ENCODE measurements around the gene SLC6A9.

SLC6A9 gene

DNA sequence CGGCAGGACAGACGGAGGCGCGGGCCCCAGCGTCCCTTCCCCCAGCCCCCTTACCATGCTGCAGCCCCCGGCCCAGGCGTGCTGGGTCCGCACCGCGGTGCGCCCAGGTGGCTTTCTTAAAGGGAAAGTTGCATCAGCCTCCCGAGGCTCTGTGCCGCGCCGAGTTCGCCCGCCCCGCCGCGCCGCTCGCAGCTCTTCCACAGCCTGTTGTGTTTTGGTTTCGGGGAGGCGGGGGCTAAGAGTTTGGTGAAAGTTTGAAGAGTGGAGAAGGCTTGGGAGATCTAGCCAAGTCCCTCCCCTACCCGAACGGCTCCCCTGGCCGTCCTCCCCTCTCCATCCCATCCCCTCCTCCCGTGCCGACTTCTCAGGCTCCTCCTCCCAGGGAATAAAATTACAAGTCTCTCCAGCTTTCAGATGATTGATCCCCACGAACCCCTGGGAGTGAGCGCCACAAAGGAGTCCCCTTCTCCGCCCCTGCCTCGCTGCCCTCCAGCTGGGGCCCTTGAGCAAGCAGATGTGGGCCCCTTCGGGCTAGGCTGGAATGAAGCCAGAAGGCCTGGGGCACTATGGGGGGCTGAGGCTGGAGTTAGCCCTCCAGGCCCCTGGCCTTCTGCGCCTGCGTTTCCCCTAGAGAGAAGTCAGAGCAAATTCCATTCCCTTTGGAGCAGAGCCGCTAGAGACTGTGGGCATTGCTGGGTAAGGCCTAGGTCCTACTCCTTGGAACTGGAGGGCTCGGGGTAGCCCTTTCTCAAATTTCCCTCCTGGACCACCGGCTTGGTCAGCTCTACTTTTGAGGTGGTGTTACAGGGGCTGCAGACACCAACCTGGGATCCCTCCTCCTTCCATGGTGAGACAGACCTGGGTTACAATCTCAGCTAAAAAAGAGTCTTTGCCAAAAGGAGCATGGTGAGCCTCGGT lies at the start of gene SLC6A9:
Gene SLC6A9, minus strand, starts transcription at position 211 of the 918 bp plus-strand sequence. CDS start 7,185 bp downstream, outside the sequence.
- H3K4me3 ChIP-seq (ENCODE audit: low read depth, low read length): peak within 1 kb of the TSS; percentile 72
- DNase-seq (ENCODE audit: low read depth): no peak
- TF ChIP-seq, protein P1, sequence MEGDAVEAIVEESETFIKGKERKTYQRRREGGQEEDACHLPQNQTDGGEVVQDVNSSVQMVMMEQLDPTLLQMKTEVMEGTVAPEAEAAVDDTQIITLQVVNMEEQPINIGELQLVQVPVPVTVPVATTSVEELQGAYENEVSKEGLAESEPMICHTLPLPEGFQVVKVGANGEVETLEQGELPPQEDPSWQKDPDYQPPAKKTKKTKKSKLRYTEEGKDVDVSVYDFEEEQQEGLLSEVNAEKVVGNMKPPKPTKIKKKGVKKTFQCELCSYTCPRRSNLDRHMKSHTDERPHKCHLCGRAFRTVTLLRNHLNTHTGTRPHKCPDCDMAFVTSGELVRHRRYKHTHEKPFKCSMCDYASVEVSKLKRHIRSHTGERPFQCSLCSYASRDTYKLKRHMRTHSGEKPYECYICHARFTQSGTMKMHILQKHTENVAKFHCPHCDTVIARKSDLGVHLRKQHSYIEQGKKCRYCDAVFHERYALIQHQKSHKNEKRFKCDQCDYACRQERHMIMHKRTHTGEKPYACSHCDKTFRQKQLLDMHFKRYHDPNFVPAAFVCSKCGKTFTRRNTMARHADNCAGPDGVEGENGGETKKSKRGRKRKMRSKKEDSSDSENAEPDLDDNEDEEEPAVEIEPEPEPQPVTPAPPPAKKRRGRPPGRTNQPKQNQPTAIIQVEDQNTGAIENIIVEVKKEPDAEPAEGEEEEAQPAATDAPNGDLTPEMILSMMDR (IDR thresholded peaks at IDR 0.05; ENCODE audit: low read depth, low read length, missing control alignments): no peak

DNA sequence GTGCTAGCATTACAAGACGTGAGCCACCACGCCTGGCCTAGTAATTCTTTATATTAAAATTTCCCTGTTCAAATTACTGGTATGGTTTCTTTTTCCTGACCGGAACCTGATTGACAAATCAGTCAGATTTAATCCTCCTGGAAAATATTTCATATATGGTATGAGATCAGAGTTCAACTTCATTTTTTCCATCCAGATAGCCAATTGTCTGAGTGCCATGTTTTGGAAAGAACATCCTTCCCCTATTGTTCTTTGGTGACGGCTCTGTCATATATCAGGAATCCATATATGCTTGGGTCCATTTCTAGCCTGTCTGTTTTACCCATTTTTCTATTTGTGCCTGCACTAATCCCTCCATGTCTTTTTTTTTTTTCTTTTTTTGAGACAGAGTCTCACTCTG lies 48.3 kb upstream of the SLC6A9 start:
- DNase-seq (ENCODE audit: low read depth): no peak
- TF ChIP-seq, protein P1 (IDR thresholded peaks at IDR 0.05; ENCODE audit: low read depth, low read length, missing control alignments): no peak
- no peak overlapping the region for H3K4me3 ChIP-seq (ENCODE audit: low read depth, low read length)

DNA sequence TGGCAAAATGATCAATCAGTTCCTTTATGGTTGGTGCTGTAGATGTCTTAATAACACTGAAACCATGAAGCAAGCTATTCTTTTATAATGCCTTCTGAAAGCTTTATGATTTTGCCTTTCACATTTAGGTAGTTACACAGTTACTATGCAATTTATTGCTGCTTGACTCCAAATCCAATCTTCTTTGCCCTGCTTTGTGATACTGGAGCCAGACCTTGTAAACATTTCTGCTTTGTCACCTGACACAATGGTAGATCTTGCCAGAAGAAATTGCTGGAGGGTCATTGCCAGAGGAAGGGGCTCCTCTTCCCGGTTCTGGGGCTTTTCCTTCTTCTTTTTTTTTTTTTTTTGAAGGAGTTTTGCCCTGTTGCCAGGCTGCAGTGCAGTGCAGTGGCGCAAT lies 46.8 kb upstream of the SLC6A9 start:
- no peak for DNase-seq (ENCODE audit: low read depth)
- TF ChIP-seq, protein P1 (IDR thresholded peaks at IDR 0.05; ENCODE audit: low read depth, low read length, missing control alignments): no peak
- H3K4me3 ChIP-seq (ENCODE audit: low read depth, low read length): no peak overlapping the region

DNA sequence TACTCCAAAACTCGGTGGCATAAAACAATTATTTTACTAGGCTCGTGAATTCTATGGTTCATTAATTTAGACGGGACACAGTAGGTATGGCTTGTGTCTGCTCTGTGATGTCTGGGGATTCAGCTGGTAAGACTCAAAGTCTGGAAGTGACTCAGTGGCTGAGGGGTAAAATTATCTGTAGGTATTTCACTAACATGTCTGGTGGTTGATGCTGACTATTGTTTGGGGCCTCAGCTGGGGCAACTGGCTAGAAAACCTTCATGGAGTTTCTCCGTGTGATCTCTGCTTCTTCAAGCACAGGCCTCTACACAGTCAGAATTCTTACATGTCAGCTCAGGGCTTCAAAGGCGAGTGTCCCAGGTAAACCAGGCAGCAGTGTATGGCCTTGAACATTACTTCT lies 46.2 kb upstream of the SLC6A9 start:
- no peak overlapping the region for H3K4me3 ChIP-seq (ENCODE audit: low read depth, low read length)
- TF ChIP-seq, protein P1 (IDR thresholded peaks at IDR 0.05; ENCODE audit: low read depth, low read length, missing control alignments): no peak
- no peak for DNase-seq (ENCODE audit: low read depth)

DNA sequence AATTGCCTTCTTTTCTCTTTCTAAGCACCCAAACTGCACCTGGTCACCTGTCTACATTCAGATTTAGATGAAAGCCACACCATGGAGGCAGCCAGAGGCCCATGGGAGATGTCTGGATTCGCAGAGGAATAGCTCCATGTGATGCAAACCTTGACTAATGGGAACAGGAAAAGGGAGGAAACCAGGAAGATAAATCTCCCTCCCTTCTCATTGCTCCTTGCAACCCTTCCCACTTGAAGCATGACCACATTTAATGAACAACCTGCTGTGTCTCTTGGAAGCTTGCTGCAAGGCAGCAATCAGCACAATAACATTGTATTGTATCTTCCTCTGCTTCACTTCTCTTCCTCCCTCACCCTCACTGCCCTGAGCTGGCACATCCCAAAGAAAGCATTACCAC lies 44.8 kb upstream of the SLC6A9 start:
- no peak overlapping the region for H3K4me3 ChIP-seq (ENCODE audit: low read depth, low read length)
- TF ChIP-seq, protein P1 (IDR thresholded peaks at IDR 0.05; ENCODE audit: low read depth, low read length, missing control alignments): no peak
- no peak for DNase-seq (ENCODE audit: low read depth)

DNA sequence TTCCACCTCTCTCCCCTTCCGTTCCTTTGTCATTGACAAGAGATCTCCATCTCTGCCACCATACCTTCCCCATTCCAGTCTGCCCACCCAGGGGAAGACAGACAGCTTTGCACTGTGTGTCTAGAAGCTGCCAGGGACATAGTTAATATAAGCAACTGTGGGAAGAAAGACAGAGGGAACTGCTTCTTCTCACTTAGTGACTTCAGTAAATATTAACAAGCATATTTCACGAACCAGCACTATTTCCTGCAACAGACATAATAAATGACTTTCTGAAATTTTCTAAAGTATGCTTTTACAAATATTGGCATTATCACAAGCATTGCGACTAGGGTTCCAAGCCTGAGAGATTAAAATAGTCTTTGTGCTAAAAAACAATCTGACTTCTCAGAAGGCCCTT lies 43.2 kb upstream of the SLC6A9 start:
- DNase-seq (ENCODE audit: low read depth): no peak
- TF ChIP-seq, protein P1 (IDR thresholded peaks at IDR 0.05; ENCODE audit: low read depth, low read length, missing control alignments): no peak
- no peak overlapping the region for H3K4me3 ChIP-seq (ENCODE audit: low read depth, low read length)

DNA sequence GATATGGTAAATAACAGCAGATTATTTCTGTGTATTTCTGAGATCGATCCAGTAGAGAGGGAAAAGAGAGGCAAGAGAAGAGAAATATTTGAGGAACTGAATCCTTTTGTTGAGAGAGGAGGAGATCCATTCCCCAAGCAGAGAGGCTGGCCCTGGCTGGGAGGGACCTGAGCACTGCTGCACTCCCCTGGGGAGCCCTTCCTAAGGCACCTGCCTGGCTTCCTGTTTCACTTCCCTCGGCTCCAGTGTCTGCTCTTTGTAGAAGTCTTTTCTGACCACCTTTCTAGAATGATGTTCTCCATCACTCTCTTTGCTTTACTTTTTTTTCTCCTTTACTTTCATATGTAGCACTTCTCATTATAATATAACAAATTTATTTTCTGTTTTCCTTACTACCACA lies 42.3 kb upstream of the SLC6A9 start:
- H3K4me3 ChIP-seq (ENCODE audit: low read depth, low read length): no peak overlapping the region
- TF ChIP-seq, protein P1 (IDR thresholded peaks at IDR 0.05; ENCODE audit: low read depth, low read length, missing control alignments): no peak
- DNase-seq (ENCODE audit: low read depth): no peak
